HepG2 (cell line): Measurements from ENCODE around the gene WDR35.

Experiments used
- FOXK2 ChIP-seq: fragments of 450-650 bp; IDR thresholded peaks from 2 replicates; pipeline ENCODE4 v1.6.1; 2016
- ZNF780A ChIP-seq: sonication (generic); formaldehyde crosslinking; IDR thresholded peaks from 2 replicates; pipeline ENCODE4 v1.8.0; 2022; ENCODE audit warnings: mild to moderate bottlenecking, missing genetic modification reagents, moderate library complexity
- TF ChIP-seq, protein P1 (sequence below): IDR thresholded peaks from 2 replicates; pipeline ENCODE4 v1.6.1; 2012; ENCODE audit warnings: inconsistent platforms
- TF ChIP-seq, protein P2 (sequence below): IDR thresholded peaks from 2 replicates; pipeline ENCODE4 v1.6.1; 2018; ENCODE audit warnings: missing genetic modification reagents
- TF ChIP-seq, protein P3 (sequence below): sonication (generic); formaldehyde crosslinking; IDR thresholded peaks from 2 replicates; pipeline ENCODE4 v1.4.0; 2020; ENCODE audit warnings: mild to moderate bottlenecking, missing genetic modification reagents, borderline replicate concordance
- TF ChIP-seq, protein P4 (sequence below), 2 experiments: IDR thresholded peaks; 2 replicates each; pipeline ENCODE4 v1.6.1; 2011 to 2012; ENCODE audit warnings: low read length in 2 of 2, borderline replicate concordance in 1 of 2, low read depth in 1 of 2, mild to moderate bottlenecking in 1 of 2, moderate library complexity in 1 of 2

DNA sequence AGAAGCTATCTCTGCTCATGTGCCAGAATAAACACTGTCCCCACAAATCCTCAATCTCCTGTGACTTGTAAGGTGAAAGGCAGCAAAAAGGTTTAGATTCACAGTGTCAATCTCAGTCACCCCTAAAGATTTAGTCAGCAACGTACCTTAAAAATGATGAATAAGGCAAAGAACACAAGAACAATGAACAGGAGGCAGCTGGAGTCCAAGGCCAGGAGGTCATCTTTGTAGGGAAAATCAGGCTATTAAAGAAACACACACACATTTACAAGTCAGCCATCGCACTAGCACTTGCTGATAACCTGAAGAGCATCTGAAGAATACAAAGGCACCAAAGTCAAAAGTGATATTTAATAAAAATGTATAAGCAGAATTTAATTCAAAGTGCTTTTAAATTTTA lies 44.9 kb upstream of the WDR35 start:
- TF ChIP-seq, protein P1, sequence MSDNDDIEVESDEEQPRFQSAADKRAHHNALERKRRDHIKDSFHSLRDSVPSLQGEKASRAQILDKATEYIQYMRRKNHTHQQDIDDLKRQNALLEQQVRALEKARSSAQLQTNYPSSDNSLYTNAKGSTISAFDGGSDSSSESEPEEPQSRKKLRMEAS = no peak
- TF ChIP-seq, protein P2, sequence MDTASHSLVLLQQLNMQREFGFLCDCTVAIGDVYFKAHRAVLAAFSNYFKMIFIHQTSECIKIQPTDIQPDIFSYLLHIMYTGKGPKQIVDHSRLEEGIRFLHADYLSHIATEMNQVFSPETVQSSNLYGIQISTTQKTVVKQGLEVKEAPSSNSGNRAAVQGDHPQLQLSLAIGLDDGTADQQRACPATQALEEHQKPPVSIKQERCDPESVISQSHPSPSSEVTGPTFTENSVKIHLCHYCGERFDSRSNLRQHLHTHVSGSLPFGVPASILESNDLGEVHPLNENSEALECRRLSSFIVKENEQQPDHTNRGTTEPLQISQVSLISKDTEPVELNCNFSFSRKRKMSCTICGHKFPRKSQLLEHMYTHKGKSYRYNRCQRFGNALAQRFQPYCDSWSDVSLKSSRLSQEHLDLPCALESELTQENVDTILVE = no peak
- TF ChIP-seq, protein P3, sequence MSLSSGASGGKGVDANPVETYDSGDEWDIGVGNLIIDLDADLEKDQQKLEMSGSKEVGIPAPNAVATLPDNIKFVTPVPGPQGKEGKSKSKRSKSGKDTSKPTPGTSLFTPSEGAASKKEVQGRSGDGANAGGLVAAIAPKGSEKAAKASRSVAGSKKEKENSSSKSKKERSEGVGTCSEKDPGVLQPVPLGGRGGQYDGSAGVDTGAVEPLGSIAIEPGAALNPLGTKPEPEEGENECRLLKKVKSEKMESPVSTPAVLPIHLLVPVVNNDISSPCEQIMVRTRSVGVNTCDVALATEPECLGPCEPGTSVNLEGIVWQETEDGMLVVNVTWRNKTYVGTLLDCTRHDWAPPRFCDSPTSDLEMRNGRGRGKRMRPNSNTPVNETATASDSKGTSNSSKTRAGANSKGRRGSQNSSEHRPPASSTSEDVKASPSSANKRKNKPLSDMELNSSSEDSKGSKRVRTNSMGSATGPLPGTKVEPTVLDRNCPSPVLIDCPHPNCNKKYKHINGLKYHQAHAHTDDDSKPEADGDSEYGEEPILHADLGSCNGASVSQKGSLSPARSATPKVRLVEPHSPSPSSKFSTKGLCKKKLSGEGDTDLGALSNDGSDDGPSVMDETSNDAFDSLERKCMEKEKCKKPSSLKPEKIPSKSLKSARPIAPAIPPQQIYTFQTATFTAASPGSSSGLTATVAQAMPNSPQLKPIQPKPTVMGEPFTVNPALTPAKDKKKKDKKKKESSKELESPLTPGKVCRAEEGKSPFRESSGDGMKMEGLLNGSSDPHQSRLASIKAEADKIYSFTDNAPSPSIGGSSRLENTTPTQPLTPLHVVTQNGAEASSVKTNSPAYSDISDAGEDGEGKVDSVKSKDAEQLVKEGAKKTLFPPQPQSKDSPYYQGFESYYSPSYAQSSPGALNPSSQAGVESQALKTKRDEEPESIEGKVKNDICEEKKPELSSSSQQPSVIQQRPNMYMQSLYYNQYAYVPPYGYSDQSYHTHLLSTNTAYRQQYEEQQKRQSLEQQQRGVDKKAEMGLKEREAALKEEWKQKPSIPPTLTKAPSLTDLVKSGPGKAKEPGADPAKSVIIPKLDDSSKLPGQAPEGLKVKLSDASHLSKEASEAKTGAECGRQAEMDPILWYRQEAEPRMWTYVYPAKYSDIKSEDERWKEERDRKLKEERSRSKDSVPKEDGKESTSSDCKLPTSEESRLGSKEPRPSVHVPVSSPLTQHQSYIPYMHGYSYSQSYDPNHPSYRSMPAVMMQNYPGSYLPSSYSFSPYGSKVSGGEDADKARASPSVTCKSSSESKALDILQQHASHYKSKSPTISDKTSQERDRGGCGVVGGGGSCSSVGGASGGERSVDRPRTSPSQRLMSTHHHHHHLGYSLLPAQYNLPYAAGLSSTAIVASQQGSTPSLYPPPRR (CRISPR knock-in tag) = no peak
- TF ChIP-seq FOXK2 = no peak
- no peak for TF ChIP-seq ZNF780A (CRISPR knock-in tag)
- TF ChIP-seq, protein P4, sequence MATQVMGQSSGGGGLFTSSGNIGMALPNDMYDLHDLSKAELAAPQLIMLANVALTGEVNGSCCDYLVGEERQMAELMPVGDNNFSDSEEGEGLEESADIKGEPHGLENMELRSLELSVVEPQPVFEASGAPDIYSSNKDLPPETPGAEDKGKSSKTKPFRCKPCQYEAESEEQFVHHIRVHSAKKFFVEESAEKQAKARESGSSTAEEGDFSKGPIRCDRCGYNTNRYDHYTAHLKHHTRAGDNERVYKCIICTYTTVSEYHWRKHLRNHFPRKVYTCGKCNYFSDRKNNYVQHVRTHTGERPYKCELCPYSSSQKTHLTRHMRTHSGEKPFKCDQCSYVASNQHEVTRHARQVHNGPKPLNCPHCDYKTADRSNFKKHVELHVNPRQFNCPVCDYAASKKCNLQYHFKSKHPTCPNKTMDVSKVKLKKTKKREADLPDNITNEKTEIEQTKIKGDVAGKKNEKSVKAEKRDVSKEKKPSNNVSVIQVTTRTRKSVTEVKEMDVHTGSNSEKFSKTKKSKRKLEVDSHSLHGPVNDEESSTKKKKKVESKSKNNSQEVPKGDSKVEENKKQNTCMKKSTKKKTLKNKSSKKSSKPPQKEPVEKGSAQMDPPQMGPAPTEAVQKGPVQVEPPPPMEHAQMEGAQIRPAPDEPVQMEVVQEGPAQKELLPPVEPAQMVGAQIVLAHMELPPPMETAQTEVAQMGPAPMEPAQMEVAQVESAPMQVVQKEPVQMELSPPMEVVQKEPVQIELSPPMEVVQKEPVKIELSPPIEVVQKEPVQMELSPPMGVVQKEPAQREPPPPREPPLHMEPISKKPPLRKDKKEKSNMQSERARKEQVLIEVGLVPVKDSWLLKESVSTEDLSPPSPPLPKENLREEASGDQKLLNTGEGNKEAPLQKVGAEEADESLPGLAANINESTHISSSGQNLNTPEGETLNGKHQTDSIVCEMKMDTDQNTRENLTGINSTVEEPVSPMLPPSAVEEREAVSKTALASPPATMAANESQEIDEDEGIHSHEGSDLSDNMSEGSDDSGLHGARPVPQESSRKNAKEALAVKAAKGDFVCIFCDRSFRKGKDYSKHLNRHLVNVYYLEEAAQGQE (IDR thresholded peaks at IDR 0.05; ENCODE audit: borderline replicate concordance in 1 of 2, low read depth in 1 of 2, low read length in 2 of 2) = no peak
